HFFc6 (cell line): ENCODE results near the gene IP6K1. TPM values are rescaled to one million over a fixed set of nuclear protein-coding genes. Genes with fewer than 3 reads are reported as not detected.
"Not testable (repeated sequence)": the region's sequence is repeated elsewhere in the genome, so short reads cannot be mapped to it uniquely, and the experiment has no call there.

Experiments
- DNase-seq: peaks from one replicate; pipeline ENCODE4 v3.0.0-alpha.2; 2018
- H3K27ac Mint-ChIP-seq: 2 replicates; pipeline ENCODE4 v1.8.0; 2020; ENCODE audit warnings: mild to moderate bottlenecking, mixed read lengths
- H3K27me3 Mint-ChIP-seq: 2 replicates; pipeline ENCODE4 v1.8.0; 2021; ENCODE audit warnings: mild to moderate bottlenecking, moderate library complexity, mixed read lengths; ENCODE audit not compliant: insufficient read depth
- H3K36me3 Mint-ChIP-seq: 2 replicates; pipeline ENCODE4 v1.8.0; 2021; ENCODE audit warnings: low read depth, mixed read lengths
- H3K4me1 Mint-ChIP-seq: 2 replicates; pipeline ENCODE4 v1.8.0; 2020; ENCODE audit warnings: low read depth, mixed read lengths
- H3K4me3 Mint-ChIP-seq: 2 replicates; pipeline ENCODE4 v1.8.0; 2020; ENCODE audit warnings: mild to moderate bottlenecking, moderate library complexity, mixed read lengths
- H3K9me3 Mint-ChIP-seq: 2 replicates; pipeline ENCODE4 v1.8.0; 2020; ENCODE audit warnings: mild to moderate bottlenecking, mixed read lengths
- total RNA-seq, 6 experiments: library from RNA; stranded (reverse); fragmentation: NEBNext Ultra II Directional; extraction: Animal tissue kit (Norgen Biotek cat#: 25700); gene quantifications; 2 replicates in 1 of 6; 3 replicates in 5 of 6; pipeline ENCODE4 v1.2.3, GENCODE V29; 2021
- TF ChIP-seq, protein P1 (sequence below): fragments of 200-600 bp; sonication (generic); IDR thresholded peaks from 2 replicates; pipeline ENCODE4 v1.5.0; 2021; ENCODE audit warnings: antibody characterized with exemption, mild to moderate bottlenecking

Gene IP6K1
- total RNA-seq, 6 experiments from 2014 or later: 29.8 to 43.7 (median 38.4) TPM

- not testable (repeated sequence) for H3K27ac Mint-ChIP-seq, H3K4me3 Mint-ChIP-seq
These were observed 99.4 kb downstream of the IP6K1 start for GRCh38 chr3:49686769-49687423.

DNA sequence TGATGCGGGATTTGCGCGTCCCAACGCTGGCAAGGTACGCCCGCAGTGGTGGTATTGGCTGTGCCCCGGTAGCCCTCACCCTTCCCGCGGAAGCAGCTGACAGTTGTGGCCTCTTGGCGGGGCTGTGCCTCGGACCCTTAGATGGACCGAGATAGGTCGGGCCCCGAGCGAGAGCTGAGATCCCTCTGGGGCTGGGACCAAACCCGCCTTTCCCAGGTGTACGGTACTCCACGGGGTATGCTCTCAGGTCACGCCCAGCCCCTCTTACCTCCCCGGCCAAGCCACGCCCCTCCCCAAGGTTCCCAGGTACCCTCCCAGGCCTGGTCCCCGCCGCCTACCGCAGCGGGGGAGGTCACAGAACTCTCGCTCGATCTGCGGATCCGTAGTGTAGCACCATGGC lies 100.0 kb downstream of the IP6K1 start:
- peaks cover 25% of the 10 kb centered on the region for H3K4me1 Mint-ChIP-seq
- H3K27me3 Mint-ChIP-seq, H3K36me3 Mint-ChIP-seq, H3K9me3 Mint-ChIP-seq, H3K27ac Mint-ChIP-seq, DNase-seq, H3K4me3 Mint-ChIP-seq: not testable (repeated sequence)

More at GRCh38 chr3:49686769-49687423, 99.4 kb downstream of the IP6K1 start:
- H3K9me3 Mint-ChIP-seq, DNase-seq, H3K36me3 Mint-ChIP-seq, H3K27me3 Mint-ChIP-seq: not testable (repeated sequence)
- peaks cover 25% of the 10 kb centered on the region for H3K4me1 Mint-ChIP-seq

DNA sequence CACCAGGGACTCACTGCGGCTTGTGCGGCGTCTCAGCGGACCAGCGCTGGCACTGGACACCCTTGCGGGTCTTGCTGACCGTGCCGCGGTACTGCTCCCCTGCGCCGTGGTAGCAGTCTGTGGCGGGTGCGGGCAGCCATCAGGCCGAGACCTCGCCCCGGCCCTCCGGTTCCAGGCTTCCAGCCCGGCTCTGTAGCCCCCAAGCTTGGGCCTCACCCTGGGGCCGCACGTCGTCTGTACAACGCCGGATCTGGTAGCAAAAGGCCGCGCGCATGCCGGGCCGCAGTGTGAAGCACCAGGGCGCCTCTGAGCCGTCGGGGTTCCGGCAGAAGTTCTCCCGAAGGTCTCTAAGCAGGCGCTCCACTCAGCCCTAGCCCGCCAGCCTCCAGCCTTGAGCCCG lies 100.5 kb downstream of the IP6K1 start:
- H3K27ac Mint-ChIP-seq, H3K27me3 Mint-ChIP-seq, H3K9me3 Mint-ChIP-seq, H3K4me3 Mint-ChIP-seq, DNase-seq, H3K36me3 Mint-ChIP-seq: not testable (repeated sequence)
- peaks cover 22% of the 10 kb centered on the region for H3K4me1 Mint-ChIP-seq

DNA sequence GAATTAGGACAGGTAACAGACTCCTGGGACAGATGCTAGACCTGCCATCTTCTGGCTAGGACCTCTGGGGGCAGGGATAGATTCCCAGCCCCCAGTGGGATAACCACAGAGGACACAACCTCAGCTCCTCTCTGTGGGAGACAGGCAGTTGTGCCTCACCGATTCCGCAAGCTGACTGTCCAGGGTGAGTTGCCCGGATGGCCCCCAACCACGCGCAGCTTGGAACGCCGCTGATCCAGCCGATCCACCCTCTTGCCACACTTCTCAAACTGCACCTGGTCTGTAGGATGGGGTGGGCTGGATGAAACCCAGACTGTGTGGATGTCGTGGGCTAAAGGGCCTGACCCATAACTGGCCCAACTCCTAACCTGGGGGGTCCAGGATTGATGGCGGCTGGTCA lies 101.2 kb downstream of the IP6K1 start:
- DNase-seq, H3K27ac Mint-ChIP-seq, H3K9me3 Mint-ChIP-seq, H3K4me3 Mint-ChIP-seq, H3K36me3 Mint-ChIP-seq, H3K27me3 Mint-ChIP-seq: not testable (repeated sequence)
- H3K4me1 Mint-ChIP-seq: peaks cover 15% of the 10 kb centered on the region

- H3K4me3 Mint-ChIP-seq, H3K9me3 Mint-ChIP-seq, DNase-seq, H3K27me3 Mint-ChIP-seq, H3K27ac Mint-ChIP-seq, H3K36me3 Mint-ChIP-seq, H3K4me1 Mint-ChIP-seq: not testable (repeated sequence)
These were observed 101.9 kb downstream of the IP6K1 start for GRCh38 chr3:49684453-49684852.

DNA sequence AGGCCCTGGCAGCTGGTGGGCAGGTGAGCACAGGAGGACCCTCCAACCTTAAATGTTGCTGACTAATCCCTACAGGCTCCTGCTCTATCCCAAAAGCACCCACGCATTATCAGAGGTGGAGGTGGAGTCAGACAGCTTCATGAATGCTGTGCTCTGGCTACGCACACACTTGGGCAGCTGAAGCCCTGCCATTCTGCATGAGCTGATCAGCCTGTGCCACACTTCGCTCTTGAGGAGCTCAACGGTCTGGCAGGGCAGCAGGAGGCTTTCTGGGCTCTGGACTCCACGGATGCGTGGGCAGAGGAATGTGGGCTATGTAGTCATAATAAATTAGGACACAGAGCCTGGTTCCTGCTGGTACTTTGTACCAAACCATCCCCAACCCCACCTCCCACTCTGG lies 103.2 kb downstream of the IP6K1 start:
- H3K4me3 Mint-ChIP-seq: no peak overlapping the region
- H3K27me3 Mint-ChIP-seq: peaks cover 2% of the 10 kb centered on the region
- H3K9me3 Mint-ChIP-seq: no peaks in the 10 kb centered on the region
- H3K36me3 Mint-ChIP-seq: peaks cover 8% of the 10 kb centered on the region
- H3K4me1 Mint-ChIP-seq: no peaks in the 10 kb centered on the region
- no peak overlapping the region for H3K27ac Mint-ChIP-seq
- DNase-seq: no peak
- TF ChIP-seq, protein P1, sequence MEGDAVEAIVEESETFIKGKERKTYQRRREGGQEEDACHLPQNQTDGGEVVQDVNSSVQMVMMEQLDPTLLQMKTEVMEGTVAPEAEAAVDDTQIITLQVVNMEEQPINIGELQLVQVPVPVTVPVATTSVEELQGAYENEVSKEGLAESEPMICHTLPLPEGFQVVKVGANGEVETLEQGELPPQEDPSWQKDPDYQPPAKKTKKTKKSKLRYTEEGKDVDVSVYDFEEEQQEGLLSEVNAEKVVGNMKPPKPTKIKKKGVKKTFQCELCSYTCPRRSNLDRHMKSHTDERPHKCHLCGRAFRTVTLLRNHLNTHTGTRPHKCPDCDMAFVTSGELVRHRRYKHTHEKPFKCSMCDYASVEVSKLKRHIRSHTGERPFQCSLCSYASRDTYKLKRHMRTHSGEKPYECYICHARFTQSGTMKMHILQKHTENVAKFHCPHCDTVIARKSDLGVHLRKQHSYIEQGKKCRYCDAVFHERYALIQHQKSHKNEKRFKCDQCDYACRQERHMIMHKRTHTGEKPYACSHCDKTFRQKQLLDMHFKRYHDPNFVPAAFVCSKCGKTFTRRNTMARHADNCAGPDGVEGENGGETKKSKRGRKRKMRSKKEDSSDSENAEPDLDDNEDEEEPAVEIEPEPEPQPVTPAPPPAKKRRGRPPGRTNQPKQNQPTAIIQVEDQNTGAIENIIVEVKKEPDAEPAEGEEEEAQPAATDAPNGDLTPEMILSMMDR: no peak

DNA sequence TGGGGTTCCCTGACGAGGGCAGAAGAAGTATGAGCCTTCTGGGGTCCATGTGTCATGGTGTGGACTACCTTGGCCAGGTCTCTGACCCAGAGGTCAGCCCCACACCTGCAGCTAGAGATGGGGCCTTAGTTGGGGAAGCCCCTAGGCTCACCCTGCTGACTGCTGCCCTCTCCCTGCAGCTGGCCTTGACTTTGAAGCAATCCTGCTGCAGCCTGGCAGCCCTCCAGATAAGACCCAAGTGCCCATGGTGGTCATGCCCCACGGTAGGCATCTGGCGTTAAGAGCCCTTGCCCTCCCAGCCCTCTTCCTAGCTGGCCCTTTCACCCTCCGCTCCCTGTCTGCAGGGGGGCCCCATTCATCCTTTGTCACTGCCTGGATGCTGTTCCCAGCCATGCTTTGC lies 104.8 kb downstream of the IP6K1 start:
- no peak for DNase-seq
- Mint-ChIP-seq H3K27me3 (peaks cover 2% of the 10 kb centered on the region; the same call in 1 of the 2 replicates), H3K4me3 (no peak overlapping the region), H3K9me3 (no peaks in the 10 kb centered on the region), H3K27ac (no peak overlapping the region), H3K4me1 (no peaks in the 10 kb centered on the region), H3K36me3 (peaks cover 14% of the 10 kb centered on the region)
- TF ChIP-seq, protein P1: no peak

DNA sequence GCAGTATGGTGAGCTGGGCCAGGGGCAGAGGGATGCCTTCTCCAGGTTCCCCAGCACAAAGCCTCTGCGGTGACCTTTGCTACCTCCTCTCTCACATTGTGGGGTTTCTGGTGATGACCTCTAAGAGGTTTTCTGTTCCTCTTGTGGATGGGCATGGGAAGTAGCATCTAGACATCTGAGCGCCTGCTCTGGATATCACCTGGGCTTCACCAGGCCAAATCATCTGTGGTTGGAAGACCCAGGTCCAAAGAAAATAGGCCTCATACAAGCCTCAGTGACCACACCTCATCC lies 105.2 kb downstream of the IP6K1 start:
- no peak for DNase-seq
- TF ChIP-seq, protein P1: no peak
- Mint-ChIP-seq H3K4me3 (no peak overlapping the region), H3K36me3 (peaks cover 16% of the 10 kb centered on the region), H3K4me1 (no peaks in the 10 kb centered on the region), H3K27me3 (peaks cover 2% of the 10 kb centered on the region; the same call in 1 of the 2 replicates), H3K9me3 (no peaks in the 10 kb centered on the region), H3K27ac (no peak overlapping the region)
